CD4-positive, alpha-beta memory T cell (primary cell): Measurements from ENCODE around the gene MDGA2. TPM values are rescaled to one million over a fixed set of nuclear protein-coding genes. Genes with fewer than 3 reads are reported as not detected.

Experiments used
- CTCF ChIA-PET: fragments of 350-600 bp; sonication (Branson Sonifier 250); formaldehyde crosslinking; loops from one replicate; lab custom pipeline; 2021; ENCODE audit warnings: inconsistent platforms; ENCODE audit not compliant: partially characterized antibody; lab: Charles Lee
- POLR2A ChIA-PET: fragments of 350-600 bp; sonication (Branson Sonifier 250); formaldehyde crosslinking; loops from one replicate; lab custom pipeline; 2021; ENCODE audit not compliant: partially characterized antibody; lab: Charles Lee
- DNase-seq, 5 donors: peaks; one replicate each; pipeline versions ENCODE4 v3.0.0 to v3.0.0-alpha.2; 2020 to 2022; ENCODE audit warnings: mixed read lengths in 1 of 5
- H3K27ac ChIP-seq: one replicate; pipeline ENCODE4 v1.7.0; 2013; ENCODE audit warnings: low read depth, low read length
- H3K27me3 ChIP-seq: 2 replicates; pipeline ENCODE4 v1.7.0; 2013; ENCODE audit warnings: mild to moderate bottlenecking, low read length, moderate library complexity; ENCODE audit not compliant: insufficient read depth
- H3K36me3 ChIP-seq: 2 replicates; pipeline ENCODE4 v1.7.0; 2013; ENCODE audit warnings: mild to moderate bottlenecking, low read length, moderate library complexity; ENCODE audit not compliant: insufficient read depth
- H3K4me1 ChIP-seq: 2 replicates; pipeline ENCODE4 v1.7.0; 2013; ENCODE audit warnings: mild to moderate bottlenecking, low read length, moderate library complexity; ENCODE audit not compliant: insufficient read depth
- H3K4me3 ChIP-seq, 2 donors: one replicate each; pipeline ENCODE4 v1.7.0; 2013; ENCODE audit warnings: low read length in 2 of 2, mild to moderate bottlenecking in 1 of 2
- H3K9me3 ChIP-seq, 2 donors: one replicate each; pipeline ENCODE4 v1.7.0; 2013; ENCODE audit warnings: low read length in 2 of 2, control low read depth in 1 of 2; ENCODE audit not compliant: control insufficient read depth in 1 of 2
- H3K27ac Mint-ChIP-seq, 7 donors: one replicate each; pipeline ENCODE4 v1.8.0; 2020 to 2021; ENCODE audit warnings: mixed read lengths in 7 of 7, mild to moderate bottlenecking in 6 of 7, inconsistent platforms in 3 of 7, moderate library complexity in 3 of 7
- H3K27me3 Mint-ChIP-seq, 2 donors: one replicate each; pipeline ENCODE4 v1.8.0; 2020 to 2021; ENCODE audit warnings: mixed read lengths in 2 of 2
- H3K36me3 Mint-ChIP-seq, 2 donors: one replicate each; pipeline ENCODE4 v1.8.0; 2020 to 2021; ENCODE audit warnings: mixed read lengths in 2 of 2, inconsistent platforms in 1 of 2, mild to moderate bottlenecking in 1 of 2
- H3K4me1 Mint-ChIP-seq, 4 donors: one replicate each; pipeline ENCODE4 v1.8.0; 2020 to 2021; ENCODE audit warnings: mixed read lengths in 4 of 4, mild to moderate bottlenecking in 1 of 4
- H3K4me3 Mint-ChIP-seq, 8 donors: one replicate each; pipeline ENCODE4 v1.8.0; 2020 to 2021; ENCODE audit warnings: mixed read lengths in 8 of 8, mild to moderate bottlenecking in 7 of 8, moderate library complexity in 6 of 8, inconsistent platforms in 3 of 8
- H3K9me3 Mint-ChIP-seq, 8 donors: one replicate each; pipeline ENCODE4 v1.8.0; 2020 to 2021; ENCODE audit warnings: mixed read lengths in 8 of 8, mild to moderate bottlenecking in 5 of 8, inconsistent platforms in 3 of 8, moderate library complexity in 1 of 8
- intact Hi-C: fragments of 100-400 bp; cut with micrococcal nuclease; formaldehyde crosslinking; loops from one replicate; pipeline ENCODE4 v1.15.1; 2023
- polyA plus RNA-seq, 2 donors: library from polyadenylated mRNA; unstranded; fragments of 300-500 nt; fragmentation: Illumina TruSeq; gene quantifications; one replicate each; pipeline ENCODE4 v1.2.3, GENCODE V29; 2021
- total RNA-seq, 2 experiments: library from RNA; stranded (reverse); gene quantifications; one replicate each; pipeline ENCODE4 v1.2.3, GENCODE V29; 2021

Gene MDGA2
- total and polyA plus RNA-seq, 4 experiments from 2014 or later, result not detected

- no peak overlapping the region for H3K4me3 ChIP-seq
- Mint-ChIP-seq H3K27ac (no peak overlapping the region), H3K4me3 (no peak overlapping the region), H3K9me3 (peaks cover 2 to 14% (median 6%) of the 10 kb centered on the region in 8 donors), H3K36me3 (no peaks in the 10 kb centered on the region), H3K27me3 (no peaks in the 10 kb centered on the region), H3K4me1 (no peaks in the 10 kb centered on the region)
- intact Hi-C loops, result no loop called here
- CTCF ChIA-PET, result no interaction called here
- no peaks in the 10 kb centered on the region for H3K36me3 ChIP-seq
- no peak overlapping the region for H3K27ac ChIP-seq
- no peaks in the 10 kb centered on the region for H3K27me3 ChIP-seq
- H3K4me1 ChIP-seq, result no peaks in the 10 kb centered on the region
- POLR2A ChIA-PET, result no interaction called here
- no peaks in the 10 kb centered on the region for H3K9me3 ChIP-seq
- no peak for DNase-seq
Observed at GRCh38 chr14:47526591-47527244, 148.7 kb downstream of the MDGA2 start.

DNA sequence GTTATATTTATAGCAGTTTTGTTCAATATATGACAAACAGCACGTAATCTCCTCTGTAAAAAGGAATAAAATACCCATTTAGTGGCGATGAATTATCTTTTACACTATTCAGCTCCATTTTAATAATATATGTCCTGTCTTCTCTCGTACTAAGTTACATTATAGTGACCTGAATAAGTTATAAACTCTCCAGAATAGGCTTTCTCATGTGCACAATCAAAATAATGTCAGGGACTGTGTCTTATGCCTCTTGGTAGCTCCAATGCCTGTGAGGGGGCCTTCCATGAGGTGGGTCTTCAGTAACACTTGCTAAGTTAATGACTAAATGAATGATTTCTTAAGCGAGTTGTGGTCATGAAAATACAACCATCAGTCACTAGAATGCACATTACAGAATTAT lies 150.9 kb downstream of the MDGA2 start:
- no peak overlapping the region for H3K4me3 ChIP-seq
- no peaks in the 10 kb centered on the region for H3K4me1 ChIP-seq
- no peaks in the 10 kb centered on the region for H3K36me3 ChIP-seq
- ChIA-PET CTCF (no interaction called here), POLR2A (no interaction called here)
- Mint-ChIP-seq H3K27me3 (no peaks in the 10 kb centered on the region), H3K36me3 (no peaks in the 10 kb centered on the region), H3K4me3 (no peak overlapping the region), H3K9me3 (peaks cover 0 to 14% (median 2%) of the 10 kb centered on the region in 8 donors), H3K4me1 (no peaks in the 10 kb centered on the region), H3K27ac (no peak overlapping the region)
- H3K27ac ChIP-seq, result no peak overlapping the region
- no peaks in the 10 kb centered on the region for H3K9me3 ChIP-seq
- DNase-seq, result no peak
- H3K27me3 ChIP-seq, result no peaks in the 10 kb centered on the region
- intact Hi-C loops, result no loop called here

- ChIA-PET CTCF (no interaction called here), POLR2A (no interaction called here)
- peaks cover 0 to 4% (median under 1%) of the 10 kb centered on the region in 8 donors for H3K9me3 Mint-ChIP-seq
- no peak overlapping the region for H3K4me3 Mint-ChIP-seq
- H3K27me3 ChIP-seq, result no peaks in the 10 kb centered on the region
- H3K36me3 ChIP-seq, result no peaks in the 10 kb centered on the region
- no peaks in the 10 kb centered on the region for H3K4me1 Mint-ChIP-seq
- no peak overlapping the region for H3K27ac ChIP-seq
- no peak for DNase-seq
- H3K9me3 ChIP-seq, result no peaks in the 10 kb centered on the region
- H3K36me3 Mint-ChIP-seq, result no peaks in the 10 kb centered on the region
- intact Hi-C loops, result no loop called here
- H3K27me3 Mint-ChIP-seq, result no peaks in the 10 kb centered on the region
- H3K4me1 ChIP-seq, result no peaks in the 10 kb centered on the region
- H3K4me3 ChIP-seq, result no peak overlapping the region
- no peak overlapping the region for H3K27ac Mint-ChIP-seq
Observed at GRCh38 chr14:47520382-47520781, 155.0 kb downstream of the MDGA2 start.

DNA sequence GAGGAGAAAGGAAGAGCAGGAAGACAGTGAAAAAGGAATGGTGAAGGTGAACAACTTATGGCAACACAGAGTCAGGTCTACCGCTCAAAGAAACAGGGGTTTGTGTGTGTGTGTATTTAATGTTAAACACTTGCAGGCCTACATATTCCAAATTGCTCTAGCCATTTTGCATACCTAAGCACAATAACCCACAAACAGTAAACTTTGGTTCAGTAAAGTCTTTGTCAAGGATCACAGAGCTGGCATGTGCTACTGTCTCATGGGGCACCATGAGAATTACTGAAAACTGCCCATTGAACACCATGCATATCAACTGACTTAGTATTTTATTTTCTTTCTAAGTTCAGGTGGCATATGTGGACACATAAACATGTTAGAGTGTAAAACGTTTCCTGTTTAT lies 163.6 kb downstream of the MDGA2 start:
- Histone ChIP-seq H3K27ac (no peak overlapping the region), H3K27me3 (no peaks in the 10 kb centered on the region), H3K4me3 (no peak overlapping the region), H3K4me1 (no peaks in the 10 kb centered on the region), H3K9me3 (no peaks in the 10 kb centered on the region), H3K36me3 (no peaks in the 10 kb centered on the region)
- intact Hi-C loops, result no loop called here
- CTCF ChIA-PET, result no interaction called here
- POLR2A ChIA-PET, result no interaction called here
- no peak for DNase-seq
- Mint-ChIP-seq H3K4me1 (no peaks in the 10 kb centered on the region), H3K36me3 (no peaks in the 10 kb centered on the region), H3K27me3 (no peaks in the 10 kb centered on the region), H3K9me3 (peaks cover 0 to 13% (median 4%) of the 10 kb centered on the region in 8 donors), H3K4me3 (no peak overlapping the region), H3K27ac (no peak overlapping the region)

DNA sequence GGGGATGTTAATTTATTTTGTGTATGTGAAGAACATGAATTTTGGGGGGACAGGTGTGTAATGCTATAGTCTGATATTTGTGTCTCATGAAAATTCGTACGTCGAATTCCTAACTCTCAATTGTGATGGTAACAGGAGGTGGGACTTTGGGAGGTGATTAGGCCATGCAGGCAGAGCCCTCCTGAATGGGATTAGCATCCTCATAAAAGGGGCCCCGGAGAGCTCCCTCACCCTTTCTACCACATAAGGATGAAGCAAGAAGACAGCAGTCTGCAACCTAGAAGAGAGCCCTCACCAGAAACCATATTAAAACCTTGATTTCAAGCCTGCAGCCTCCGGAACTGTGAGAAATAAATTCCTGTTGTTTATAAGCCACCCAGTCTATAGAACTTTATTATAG lies 165.4 kb downstream of the MDGA2 start:
- no peaks in the 10 kb centered on the region for H3K36me3 ChIP-seq
- H3K27me3 Mint-ChIP-seq, result no peaks in the 10 kb centered on the region
- H3K36me3 Mint-ChIP-seq, result no peaks in the 10 kb centered on the region
- ChIA-PET CTCF (no interaction called here), POLR2A (no interaction called here)
- intact Hi-C loops, result no loop called here
- no peak overlapping the region for H3K4me3 ChIP-seq
- H3K27ac Mint-ChIP-seq, result no peak overlapping the region
- H3K27me3 ChIP-seq, result no peaks in the 10 kb centered on the region
- no peak for DNase-seq
- no peak overlapping the region for H3K4me3 Mint-ChIP-seq
- H3K27ac ChIP-seq, result no peak overlapping the region
- peaks cover 0 to 9% (median 4%) of the 10 kb centered on the region in 8 donors for H3K9me3 Mint-ChIP-seq
- no peaks in the 10 kb centered on the region for H3K9me3 ChIP-seq
- no peaks in the 10 kb centered on the region for H3K4me1 Mint-ChIP-seq
- no peaks in the 10 kb centered on the region for H3K4me1 ChIP-seq

- Mint-ChIP-seq H3K27me3 (no peaks in the 10 kb centered on the region), H3K4me3 (no peak overlapping the region), H3K27ac (no peak overlapping the region), H3K9me3 (peaks cover 0 to 12% (median 3%) of the 10 kb centered on the region in 8 donors), H3K4me1 (no peaks in the 10 kb centered on the region), H3K36me3 (no peaks in the 10 kb centered on the region)
- H3K4me3 ChIP-seq, result no peak overlapping the region
- no peaks in the 10 kb centered on the region for H3K36me3 ChIP-seq
- H3K4me1 ChIP-seq, result no peaks in the 10 kb centered on the region
- H3K9me3 ChIP-seq, result no peaks in the 10 kb centered on the region
- intact Hi-C loops, result no loop called here
- POLR2A ChIA-PET, result no interaction called here
- CTCF ChIA-PET, result interaction anchor here (0.7 kb wide), 1 partner anchor 11 kb away, joined by 3 read pairs; no protein-coding TSS in a partner anchor
- no peak overlapping the region for H3K27ac ChIP-seq
- no peaks in the 10 kb centered on the region for H3K27me3 ChIP-seq
- no peak for DNase-seq
Observed at GRCh38 chr14:47507861-47508260, 167.5 kb downstream of the MDGA2 start.

- no peaks in the 10 kb centered on the region for H3K4me1 ChIP-seq
- no peak overlapping the region for H3K4me3 Mint-ChIP-seq
- no peaks in the 10 kb centered on the region for H3K36me3 Mint-ChIP-seq
- H3K27me3 ChIP-seq, result no peaks in the 10 kb centered on the region
- H3K9me3 ChIP-seq, result no peaks in the 10 kb centered on the region
- intact Hi-C loops, result no loop called here
- POLR2A ChIA-PET, result no interaction called here
- DNase-seq, result no peak
- H3K27ac Mint-ChIP-seq, result no peak overlapping the region
- H3K27ac ChIP-seq, result no peak overlapping the region
- H3K4me3 ChIP-seq, result no peak overlapping the region
- H3K9me3 Mint-ChIP-seq, result peaks cover 0 to 11% (median 2%) of the 10 kb centered on the region in 8 donors
- no peaks in the 10 kb centered on the region for H3K4me1 Mint-ChIP-seq
- no peaks in the 10 kb centered on the region for H3K36me3 ChIP-seq
- CTCF ChIA-PET, result no interaction called here
- H3K27me3 Mint-ChIP-seq, result no peaks in the 10 kb centered on the region
Observed at GRCh38 chr14:47500369-47500768, 175.0 kb downstream of the MDGA2 start.
